Common myeloid progenitor, CD34-positive (primary cell): ENCODE results near the gene ZNF664.
"Not testable (repeated sequence)": the region's sequence is repeated elsewhere in the genome, so short reads cannot be mapped to it uniquely, and the experiment has no call there.

Source experiments
- CTCF ChIA-PET: fragments of 350-600 bp; sonication (Branson Sonifier 250); formaldehyde crosslinking; loops from one replicate; lab custom pipeline; 2021; ENCODE audit warnings: antibody characterized with exemption; lab: Charles Lee
- POLR2A ChIA-PET: fragments of 350-600 bp; sonication (Branson Sonifier 250); formaldehyde crosslinking; loops from one replicate; lab custom pipeline; 2021; ENCODE audit warnings: antibody characterized with exemption; lab: Charles Lee
- DNase-seq, 3 donors: peaks; one replicate each; pipeline versions ENCODE4 v3.0.0 to v3.0.0-alpha.2; 2013
- H3K27ac ChIP-seq, 2 experiments: 1 replicate in 1 of 2; 2 replicates in 1 of 2; pipeline ENCODE4 v1.7.0; 2013; ENCODE audit warnings: inconsistent platforms in 2 of 2, low read length in 2 of 2, mild to moderate bottlenecking in 2 of 2, low read depth in 1 of 2, moderate library complexity in 1 of 2; ENCODE audit not compliant: severe bottlenecking in 2 of 2, insufficient read depth in 1 of 2, poor library complexity in 1 of 2
- H3K27me3 ChIP-seq, 5 experiments: replicated peaks in 2 of 5; 1 replicate in 3 of 5; 2 replicates in 2 of 5; pipeline versions ENCODE4 v1.6.1 to v1.7.0; 2013; ENCODE audit warnings: low read length in 4 of 5, mild to moderate bottlenecking in 2 of 5, moderate library complexity in 2 of 5, inconsistent platforms in 1 of 5; ENCODE audit not compliant: insufficient read depth in 5 of 5, control insufficient read depth in 4 of 5
- H3K36me3 ChIP-seq, 4 experiments: 1 replicate in 2 of 4; 2 replicates in 2 of 4; pipeline versions ENCODE4 v1.6.1 to v1.7.0; 2013; ENCODE audit warnings: low read length in 3 of 4, control low read depth in 1 of 4, mild to moderate bottlenecking in 1 of 4; ENCODE audit not compliant: control insufficient read depth in 4 of 4, insufficient read depth in 4 of 4
- H3K4me1 ChIP-seq, 4 experiments: 1 replicate in 3 of 4; 2 replicates in 1 of 4; pipeline versions ENCODE4 v1.6.1 to v1.7.1; 2013; ENCODE audit warnings: low read length in 3 of 4, mild to moderate bottlenecking in 3 of 4, control low read depth in 1 of 4, inconsistent platforms in 1 of 4, moderate library complexity in 1 of 4; ENCODE audit not compliant: control insufficient read depth in 4 of 4, insufficient read depth in 4 of 4; ENCODE audit errors: control extremely low read depth in 1 of 4
- H3K4me3 ChIP-seq, 7 experiments: 1 replicate in 4 of 7; 2 replicates in 3 of 7; pipeline versions ENCODE4 v1.5.1 to v1.7.0; 2013; ENCODE audit warnings: mild to moderate bottlenecking in 7 of 7, low read length in 6 of 7, moderate library complexity in 6 of 7, inconsistent platforms in 2 of 7, low read depth in 2 of 7, control low read depth in 1 of 7; ENCODE audit not compliant: insufficient read depth in 4 of 7, control insufficient read depth in 1 of 7; ENCODE audit errors: extremely low read depth in 1 of 7
- H3K9me3 ChIP-seq, 5 experiments: 1 replicate in 4 of 5; 2 replicates in 1 of 5; pipeline versions ENCODE4 v1.6.1 to v1.7.1; 2013; ENCODE audit warnings: low read length in 4 of 5, mild to moderate bottlenecking in 2 of 5, inconsistent platforms in 1 of 5, low read depth in 1 of 5, moderate library complexity in 1 of 5; ENCODE audit not compliant: control insufficient read depth in 4 of 5, insufficient read depth in 2 of 5; ENCODE audit errors: control extremely low read depth in 1 of 5
- WGBS: methylation state at CpG from one replicate; pipeline ENCODE4 v1.1.5; 2013; ENCODE audit not compliant: insufficient coverage; 5-methylcytosine and 5-hydroxymethylcytosine counted together

ZNF664 gene

DNA sequence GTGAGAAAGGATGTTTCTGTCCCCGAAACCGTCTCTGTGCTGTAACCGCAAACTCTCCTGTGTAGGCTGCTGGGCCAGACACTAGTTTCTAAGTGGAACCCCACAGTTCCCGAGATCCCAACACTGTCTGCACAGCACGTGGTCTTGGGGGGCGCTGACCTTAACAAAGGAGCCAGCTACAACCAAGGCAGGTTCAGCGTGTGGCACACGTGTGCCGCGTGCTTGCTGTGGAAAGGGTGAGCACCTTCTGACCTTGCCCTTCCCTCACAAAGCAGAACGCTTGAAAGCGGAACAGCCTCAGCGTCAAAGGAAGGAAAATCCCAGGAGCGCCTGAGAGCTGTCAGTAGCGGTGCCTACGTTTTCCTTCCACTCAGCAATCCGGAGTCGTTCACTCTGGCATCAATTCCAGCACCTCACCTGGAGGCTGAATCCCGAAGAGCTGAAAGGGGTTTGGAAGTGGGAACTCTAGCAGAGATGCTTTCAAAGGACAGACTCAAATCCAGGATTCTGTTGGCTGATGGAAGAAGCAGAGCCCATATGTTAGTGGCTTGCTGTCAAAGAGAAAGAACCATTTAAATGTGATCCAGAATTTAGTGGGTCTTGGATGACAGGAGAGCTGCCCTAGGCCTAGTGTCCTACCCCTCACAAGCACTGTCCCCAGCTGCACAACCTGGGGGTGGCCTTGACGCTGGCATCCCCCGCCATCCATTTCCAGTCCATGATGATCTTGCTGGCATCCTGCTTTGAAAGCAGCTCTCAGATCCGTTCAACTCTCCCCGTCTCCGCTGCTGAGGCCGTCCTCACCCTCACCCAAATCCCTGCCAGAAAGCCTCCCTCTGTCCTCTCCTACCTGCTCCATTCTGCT, 27.5 kb upstream of the ZNF664 start:
- ChIA-PET POLR2A (interaction anchor here (0.6 kb wide), 1 partner anchor 1864 kb away, joined by 4 read pairs; no protein-coding TSS in a partner anchor), CTCF (no interaction called here)
- Histone ChIP-seq H3K27ac (no peak overlapping the region), H3K36me3 (peaks cover 7 to 42% (median 26%) of the 10 kb centered on the region in 4 experiments), H3K4me1 (no peaks in the 10 kb centered on the region), H3K4me3 (no peak overlapping the region), H3K27me3 (no peaks in the 10 kb centered on the region), H3K9me3 (peaks cover 0 to 16% (median 12%) of the 10 kb centered on the region in 5 experiments)
- DNase-seq, result no peak
- 94% methylated on average over 24 of the region's 25 CpGs for WGBS

DNA sequence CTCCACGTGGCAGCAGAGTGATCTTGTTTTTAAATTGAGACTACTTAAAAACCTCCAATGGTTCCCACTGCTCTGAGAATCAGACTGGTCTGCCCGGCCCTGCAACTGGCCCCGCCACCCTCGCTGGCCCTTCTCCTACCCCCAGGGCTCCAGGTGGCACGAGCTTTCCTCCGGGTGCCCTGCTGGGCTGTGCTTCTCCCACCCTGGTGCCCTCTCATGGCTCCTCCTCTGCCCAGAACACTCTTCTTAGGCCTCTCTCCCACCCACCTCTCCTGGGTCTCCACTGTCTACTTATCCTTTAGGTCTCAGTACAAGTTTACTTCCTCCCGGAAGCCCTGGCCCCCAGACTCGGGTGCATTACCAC, 26.9 kb upstream of the ZNF664 start:
- Histone ChIP-seq H3K4me3 (no peak overlapping the region), H3K27ac (no peak overlapping the region), H3K36me3 (peaks cover 7 to 39% (median 25%) of the 10 kb centered on the region in 4 experiments), H3K4me1 (no peaks in the 10 kb centered on the region), H3K27me3 (no peaks in the 10 kb centered on the region), H3K9me3 (peaks cover 0 to 16% (median 12%) of the 10 kb centered on the region in 5 experiments)
- ChIA-PET POLR2A (interaction anchor here (0.6 kb wide), 1 partner anchor 1865 kb away, joined by 4 read pairs; no protein-coding TSS in a partner anchor), CTCF (no interaction called here)
- WGBS, result 100% methylated on average over 7 of the region's 8 CpGs
- DNase-seq, result no peak

DNA sequence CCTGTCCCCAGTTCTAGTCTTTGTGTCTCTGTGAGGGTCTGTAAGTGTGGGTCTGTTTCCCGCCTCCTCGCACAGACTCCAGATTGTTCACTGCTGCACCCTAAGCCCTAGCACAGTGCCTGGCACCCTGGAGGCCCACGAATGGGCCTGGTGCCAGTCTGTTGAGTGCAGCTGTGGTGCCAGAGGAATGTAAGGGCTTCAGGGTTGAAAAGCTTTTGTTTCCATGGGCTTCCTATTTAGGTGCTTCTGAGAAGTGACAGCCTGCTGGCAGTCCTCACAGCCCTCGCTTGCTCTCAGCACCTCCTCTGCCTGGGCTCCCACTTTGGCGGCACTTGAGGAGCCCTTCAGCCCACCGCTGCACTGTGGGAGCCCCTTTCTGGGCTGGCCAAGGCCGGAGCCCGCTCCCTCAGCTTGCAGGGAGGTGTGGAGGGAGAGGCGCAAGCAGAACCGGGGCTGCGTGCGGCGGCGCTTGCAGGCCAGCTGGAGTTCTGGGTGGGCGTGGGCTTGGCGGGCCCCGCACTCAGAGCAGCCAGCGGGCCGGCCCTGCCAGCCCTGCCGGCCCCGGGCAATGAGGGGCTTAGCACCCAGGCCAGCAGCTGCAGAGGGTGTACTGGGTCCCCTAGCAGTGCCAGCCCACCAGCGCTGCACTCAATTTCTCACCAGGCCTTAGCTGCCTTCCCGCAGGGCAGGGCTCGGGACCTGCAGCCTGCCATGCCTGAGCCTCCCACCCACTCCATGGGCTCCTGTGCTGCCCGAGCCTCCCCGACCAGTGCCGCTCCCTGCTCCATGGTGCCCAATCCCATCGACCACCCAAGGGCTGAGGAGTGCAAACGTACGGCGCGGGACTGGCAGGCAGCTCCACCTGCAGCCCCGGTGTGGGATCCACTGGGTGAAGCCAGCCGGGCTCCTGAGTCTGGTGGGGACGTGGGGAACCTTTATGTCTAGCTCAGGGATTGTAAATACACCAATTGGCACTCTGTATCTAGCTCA, 26.2 kb upstream of the ZNF664 start:
- H3K4me1 ChIP-seq, CTCF ChIA-PET, H3K4me3 ChIP-seq, POLR2A ChIA-PET, H3K27me3 ChIP-seq, DNase-seq, H3K27ac ChIP-seq: not testable (repeated sequence)
- peaks cover 3 to 33% (median 20%) of the 10 kb centered on the region in 4 experiments for H3K36me3 ChIP-seq
- 98% methylated on average over 22 of the region's 35 CpGs for WGBS
- peaks cover 0 to 11% (median 6%) of the 10 kb centered on the region in 5 experiments for H3K9me3 ChIP-seq

DNA sequence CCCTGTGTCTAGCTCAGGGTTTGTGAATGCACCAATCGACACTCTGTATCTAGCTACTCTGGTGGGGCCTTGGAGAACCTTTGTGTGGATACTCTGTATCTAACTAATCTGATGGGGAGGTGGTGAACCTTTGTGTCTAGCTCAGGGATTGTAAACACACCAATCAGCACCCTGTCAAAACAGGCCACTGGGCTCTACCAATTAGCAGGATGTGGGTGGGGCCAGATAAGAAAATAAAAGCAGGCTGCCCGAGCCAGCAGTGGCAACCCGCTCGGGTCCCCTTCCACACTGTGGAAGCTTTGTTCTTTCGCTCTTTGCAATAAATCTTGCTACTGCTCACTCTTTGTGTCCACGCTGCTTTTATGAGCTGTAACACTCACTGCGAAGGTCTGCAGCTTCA, 25.5 kb upstream of the ZNF664 start:
- H3K27ac ChIP-seq, POLR2A ChIA-PET, DNase-seq, H3K4me1 ChIP-seq, H3K4me3 ChIP-seq, CTCF ChIA-PET, H3K27me3 ChIP-seq, H3K9me3 ChIP-seq: not testable (repeated sequence)
- H3K36me3 ChIP-seq, result peaks cover 2 to 26% (median 13%) of the 10 kb centered on the region in 4 experiments
- 100% methylated on average over 3 of the region's 7 CpGs for WGBS

DNA sequence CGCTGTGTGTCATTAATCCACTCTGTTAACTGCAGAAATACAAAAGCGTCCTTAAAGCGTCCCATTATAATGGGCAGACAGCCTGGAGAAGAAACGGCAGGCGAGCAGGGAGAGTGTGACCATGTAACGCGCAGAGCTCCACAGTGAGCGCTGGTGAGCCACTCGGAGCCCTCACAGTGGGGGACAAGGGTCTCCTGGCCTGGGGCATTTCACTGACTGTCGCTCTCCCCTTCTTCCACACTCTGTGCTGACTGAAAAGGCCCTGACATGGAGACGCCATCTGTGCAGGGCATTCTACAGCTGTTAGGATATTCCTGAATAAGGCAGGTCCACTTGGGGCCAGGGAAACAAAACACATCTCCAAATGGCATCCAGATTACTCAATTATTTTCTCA, 24.6 kb upstream of the ZNF664 start:
- 98% methylated on average over 11 of the region's 11 CpGs for WGBS
- Histone ChIP-seq H3K36me3 (peaks cover 0 to 17% (median 5%) of the 10 kb centered on the region in 4 experiments), H3K9me3 (no peaks in the 10 kb centered on the region), H3K4me1 (no peaks in the 10 kb centered on the region), H3K27me3 (no peaks in the 10 kb centered on the region), H3K4me3 (no peak overlapping the region), H3K27ac (no peak overlapping the region)
- CTCF ChIA-PET, result no interaction called here
- POLR2A ChIA-PET, result no interaction called here
- no peak for DNase-seq

DNA sequence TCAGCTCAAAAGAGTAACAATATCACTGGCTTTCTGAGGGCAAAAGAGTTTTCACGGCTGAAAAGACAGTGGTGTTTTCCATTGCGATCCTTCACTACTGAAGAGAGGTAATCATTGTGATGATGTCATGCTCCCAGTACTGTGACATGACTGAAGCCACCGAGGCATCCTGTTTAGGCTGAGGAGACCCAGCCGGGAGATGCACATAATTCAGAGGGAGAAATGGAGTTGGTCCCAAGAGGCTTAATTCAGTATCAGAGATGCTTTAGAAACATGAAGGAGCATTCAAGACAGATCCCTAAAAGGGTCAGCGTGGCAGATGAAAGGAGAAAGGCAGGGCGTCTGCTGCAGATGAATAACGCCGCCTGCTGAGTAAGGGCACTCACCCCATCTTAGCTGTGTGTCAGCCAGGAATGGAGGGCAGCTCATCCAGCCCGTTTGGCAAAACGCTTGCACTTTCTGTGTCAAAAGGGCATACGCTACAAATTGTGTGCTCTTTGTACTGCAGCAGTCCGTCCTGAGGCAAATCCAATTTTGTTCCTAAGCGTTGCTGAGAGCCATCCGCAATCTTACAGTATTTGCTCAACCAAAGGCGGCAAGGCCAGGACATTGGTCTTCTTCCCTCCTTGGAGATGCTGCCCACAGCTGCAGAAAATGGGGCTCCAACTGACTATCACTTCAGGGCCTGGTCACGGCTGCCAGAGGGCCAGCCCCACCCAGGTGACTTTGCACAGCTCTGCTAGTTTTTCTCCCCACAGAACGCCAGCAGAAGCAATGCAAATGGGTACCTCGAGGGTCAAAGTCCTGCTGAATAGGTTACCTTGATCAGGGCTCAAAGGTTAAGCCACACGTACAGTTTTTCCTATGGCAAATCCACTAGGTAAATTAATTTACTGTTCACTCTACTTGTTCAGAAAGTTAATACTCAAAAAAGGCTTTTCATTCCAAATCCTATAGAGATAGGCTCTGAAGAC, 23.9 kb upstream of the ZNF664 start:
- POLR2A ChIA-PET, result no interaction called here
- Histone ChIP-seq H3K27ac (no peak overlapping the region), H3K27me3 (no peaks in the 10 kb centered on the region), H3K4me3 (no peak overlapping the region), H3K4me1 (no peaks in the 10 kb centered on the region), H3K9me3 (no peaks in the 10 kb centered on the region), H3K36me3 (peaks cover 0 to 12% (median 2%) of the 10 kb centered on the region in 4 experiments)
- 98% methylated on average over 19 of the region's 19 CpGs for whole genome bisulfite sequencing
- CTCF ChIA-PET, result no interaction called here
- no peak for DNase-seq
